GM10266 (cell line): ENCODE data around the gene SLC2A11.

Experiments used
- DNase-seq: peaks from one replicate; pipeline ENCODE4 v3.0.0; 2012; ENCODE audit errors: extremely low spot score
- TF ChIP-seq, protein P1 (sequence below): IDR thresholded peaks from 2 replicates; pipeline ENCODE4 v1.5.1; 2012; ENCODE audit warnings: mild to moderate bottlenecking, low read depth; ENCODE audit not compliant: control insufficient read depth, insufficient read depth; ENCODE audit errors: missing control alignments

The SLC2A11 gene

DNA sequence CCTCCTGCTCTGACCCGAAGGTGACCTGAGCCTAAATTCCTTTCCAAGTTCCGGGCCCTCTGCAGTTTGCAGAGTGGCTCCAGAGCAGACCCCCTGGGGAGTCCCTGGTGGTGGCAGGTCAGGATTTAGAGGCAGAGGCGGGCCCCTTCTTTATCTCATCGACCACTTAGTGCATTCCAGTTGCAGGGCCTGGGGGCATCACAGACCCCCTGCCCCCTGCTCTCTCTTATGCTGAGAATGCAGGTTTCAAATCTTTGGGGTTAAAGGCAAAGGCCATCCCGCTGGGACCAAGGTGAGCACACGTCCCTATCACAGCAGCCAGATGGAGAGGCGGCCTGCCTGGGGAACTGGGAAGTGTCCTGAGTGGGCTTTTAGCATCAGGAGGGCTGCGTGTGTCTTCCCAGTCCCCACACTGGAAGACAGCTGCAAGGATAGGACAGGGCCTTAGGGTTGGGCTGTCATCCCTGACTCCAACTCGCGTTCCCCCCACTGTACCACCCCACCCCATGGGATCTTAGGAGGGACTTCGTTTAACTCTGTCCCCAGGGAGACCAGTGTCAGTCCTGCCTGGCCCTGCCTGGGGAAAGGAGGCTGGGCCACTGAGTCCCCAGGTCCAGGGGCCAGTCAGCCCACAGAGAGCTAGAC, 30.2 kb upstream of the SLC2A11 start:
- TF ChIP-seq, protein P1, sequence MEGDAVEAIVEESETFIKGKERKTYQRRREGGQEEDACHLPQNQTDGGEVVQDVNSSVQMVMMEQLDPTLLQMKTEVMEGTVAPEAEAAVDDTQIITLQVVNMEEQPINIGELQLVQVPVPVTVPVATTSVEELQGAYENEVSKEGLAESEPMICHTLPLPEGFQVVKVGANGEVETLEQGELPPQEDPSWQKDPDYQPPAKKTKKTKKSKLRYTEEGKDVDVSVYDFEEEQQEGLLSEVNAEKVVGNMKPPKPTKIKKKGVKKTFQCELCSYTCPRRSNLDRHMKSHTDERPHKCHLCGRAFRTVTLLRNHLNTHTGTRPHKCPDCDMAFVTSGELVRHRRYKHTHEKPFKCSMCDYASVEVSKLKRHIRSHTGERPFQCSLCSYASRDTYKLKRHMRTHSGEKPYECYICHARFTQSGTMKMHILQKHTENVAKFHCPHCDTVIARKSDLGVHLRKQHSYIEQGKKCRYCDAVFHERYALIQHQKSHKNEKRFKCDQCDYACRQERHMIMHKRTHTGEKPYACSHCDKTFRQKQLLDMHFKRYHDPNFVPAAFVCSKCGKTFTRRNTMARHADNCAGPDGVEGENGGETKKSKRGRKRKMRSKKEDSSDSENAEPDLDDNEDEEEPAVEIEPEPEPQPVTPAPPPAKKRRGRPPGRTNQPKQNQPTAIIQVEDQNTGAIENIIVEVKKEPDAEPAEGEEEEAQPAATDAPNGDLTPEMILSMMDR = no peak
- DNase-seq = no peak

DNA sequence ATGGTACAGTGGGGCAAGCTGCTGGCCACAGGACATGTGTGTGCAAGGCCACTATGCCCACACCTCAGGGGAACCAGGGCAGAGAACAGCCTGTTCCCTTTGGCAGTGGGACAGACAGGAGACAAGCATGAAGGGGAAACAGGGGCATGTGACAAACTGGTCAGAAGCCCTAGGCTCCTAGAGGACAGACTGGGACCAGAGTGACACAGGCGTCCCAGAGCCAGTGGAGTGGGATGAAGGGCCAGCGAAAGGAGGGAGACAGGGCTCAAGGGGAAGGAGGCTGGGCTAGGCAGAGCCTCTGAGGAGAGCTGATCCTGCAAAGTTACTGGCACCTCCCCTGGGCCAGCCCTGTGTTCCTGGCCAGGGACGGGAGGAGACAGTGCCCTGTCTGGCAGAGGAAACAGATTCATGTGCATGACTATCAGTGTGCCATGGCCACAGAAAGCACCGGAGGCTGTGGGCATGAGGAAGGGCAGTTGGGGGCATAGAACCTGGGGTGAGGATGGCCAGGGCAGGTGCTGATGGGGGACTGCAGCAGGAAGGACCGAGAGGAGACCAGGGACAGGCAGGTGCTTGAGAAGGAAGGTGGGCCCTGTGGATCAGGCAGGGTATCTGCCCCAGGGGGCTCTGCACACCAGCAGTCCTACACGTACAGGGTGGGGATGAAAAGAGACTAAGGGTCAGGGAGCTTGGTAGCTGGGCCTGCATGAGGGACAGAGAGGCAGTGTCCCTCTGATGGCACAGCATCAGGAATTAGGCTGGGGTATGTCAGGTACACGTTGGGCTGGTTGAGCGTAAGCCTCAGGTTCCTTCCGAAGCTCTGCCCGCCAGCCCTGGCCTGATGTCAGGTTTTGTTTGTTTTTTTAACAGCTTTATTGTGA, 28.6 kb upstream of the SLC2A11 start:
- TF ChIP-seq, protein P1 = no peak
- no peak for DNase-seq

DNA sequence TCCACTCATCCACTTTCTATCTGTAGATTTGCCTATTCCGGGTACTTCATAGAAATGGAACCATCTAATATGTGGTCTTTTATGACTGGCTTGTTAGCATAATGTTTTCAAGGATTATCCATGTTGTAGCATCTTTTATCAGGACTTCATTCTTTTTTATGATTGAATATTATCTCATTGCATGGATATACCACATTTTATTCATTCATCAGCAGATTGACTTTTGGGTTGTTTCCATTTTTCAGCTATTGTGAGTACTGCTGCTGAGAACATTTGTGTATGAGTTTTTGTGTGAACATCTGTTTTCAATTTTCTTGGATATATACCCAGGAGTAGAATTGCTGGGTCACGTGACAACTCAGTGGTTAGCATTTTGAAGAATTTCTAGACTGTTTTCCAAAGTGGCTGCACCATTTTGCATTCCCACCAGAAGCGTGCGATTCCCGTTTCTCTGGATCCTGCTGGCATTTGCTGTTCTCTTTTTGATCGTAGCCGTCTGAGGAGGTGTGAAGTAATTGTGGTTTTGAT, 27.8 kb upstream of the SLC2A11 start:
- TF ChIP-seq, protein P1 = no peak
- DNase-seq = no peak

DNA sequence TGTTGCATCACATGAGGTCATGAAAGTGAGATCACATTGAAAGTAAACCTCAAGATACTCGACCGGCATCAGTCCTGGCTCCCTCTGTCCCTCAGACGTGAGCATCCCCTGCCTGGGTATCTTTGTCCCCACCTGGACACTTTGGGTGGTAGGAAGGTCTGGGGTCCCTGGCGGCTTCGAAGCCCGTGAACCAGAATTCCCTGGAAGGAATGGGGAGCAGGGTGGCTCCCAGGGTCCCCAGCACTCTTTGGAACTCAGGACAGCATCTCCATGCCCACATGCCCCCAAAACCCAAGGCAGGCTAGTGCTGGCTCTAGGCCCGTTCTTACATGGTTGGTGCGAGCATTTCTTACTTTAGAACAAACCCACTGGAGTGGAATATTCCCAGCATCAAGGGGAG, 26.4 kb upstream of the SLC2A11 start:
- no peak for DNase-seq
- TF ChIP-seq, protein P1 = no peak

DNA sequence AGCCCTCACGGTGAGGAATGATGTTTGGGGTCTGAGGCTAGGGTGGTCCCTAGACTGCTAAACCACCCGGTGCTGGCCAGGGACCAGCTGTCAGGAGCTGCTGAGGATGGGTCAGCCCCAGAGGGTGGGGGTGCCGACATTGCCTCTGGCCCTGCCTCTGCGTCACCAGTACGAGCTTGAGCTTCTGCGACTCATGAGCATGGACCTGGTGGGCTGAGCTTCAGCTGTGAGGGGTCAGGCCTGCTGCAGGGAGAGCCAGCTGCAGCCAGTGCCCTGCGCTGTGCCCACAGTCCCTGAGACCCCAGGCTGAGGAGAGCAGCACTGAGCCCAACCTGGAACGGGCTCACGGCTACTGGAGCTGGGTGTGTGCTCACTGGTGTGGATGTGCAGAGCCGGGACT, 25.9 kb upstream of the SLC2A11 start:
- no peak for DNase-seq
- TF ChIP-seq, protein P1 = no peak

DNA sequence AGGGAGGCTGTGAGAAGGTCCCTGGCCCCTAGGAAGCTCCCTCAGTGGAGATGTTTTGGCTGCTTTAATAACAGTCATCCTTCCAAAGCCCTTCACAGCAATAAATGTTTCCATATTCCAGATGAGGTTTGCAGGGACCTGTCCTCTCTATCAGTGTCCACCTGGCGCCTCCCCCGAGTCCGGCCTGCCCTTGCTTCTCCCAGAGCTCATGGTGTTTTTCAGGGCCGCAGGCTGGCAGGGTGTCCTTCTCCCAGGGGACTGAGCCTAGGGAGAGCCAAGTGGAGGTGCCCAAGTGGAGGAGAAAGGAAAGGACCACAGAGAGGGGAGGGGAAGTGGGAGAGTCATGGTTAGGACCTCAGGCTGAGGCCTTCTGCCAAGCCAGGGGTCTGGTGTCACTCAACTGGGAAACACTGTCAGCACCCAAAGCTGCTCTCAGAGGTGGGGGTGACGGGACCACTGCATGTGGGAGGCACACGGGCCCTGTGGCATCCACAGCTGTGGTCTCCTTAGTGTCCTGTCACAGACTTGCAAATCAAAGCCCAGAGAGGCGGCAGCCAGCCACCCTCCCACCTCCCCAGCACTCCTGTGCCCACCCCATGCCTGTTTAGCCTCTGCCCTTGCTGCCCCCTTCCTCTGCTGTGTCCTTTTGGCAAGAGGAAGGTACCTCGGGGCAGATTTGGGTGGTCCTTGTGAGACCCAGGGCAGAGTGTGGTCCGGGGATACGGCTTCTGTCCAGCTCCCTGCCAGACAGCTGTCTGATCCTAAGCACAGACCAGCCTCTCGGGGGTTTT, 25.3 kb upstream of the SLC2A11 start:
- TF ChIP-seq, protein P1 = no peak
- no peak for DNase-seq
